Body of pancreas (tissue), 4 donors: Measurements from ENCODE around the gene LIPC.

Experiments used
- POLR2A ChIP-seq, 3 donors: fragments of 450-650 bp; IDR thresholded peaks; one replicate each; pipeline ENCODE4 v1.6.1; 2016; ENCODE audit warnings: antibody characterized with exemption in 3 of 3, mild to moderate bottlenecking in 2 of 3
- TF ChIP-seq, protein P1 (sequence below), 7 experiments: fragments of 450-650 bp in 4 of 7; fragments of 200-600 bp in 3 of 7; sonication (generic) in 3 of 7; IDR thresholded peaks; one replicate each; pipeline ENCODE4 v1.5.1; 2016 to 2019; ENCODE audit warnings: antibody characterized with exemption in 7 of 7

DNA sequence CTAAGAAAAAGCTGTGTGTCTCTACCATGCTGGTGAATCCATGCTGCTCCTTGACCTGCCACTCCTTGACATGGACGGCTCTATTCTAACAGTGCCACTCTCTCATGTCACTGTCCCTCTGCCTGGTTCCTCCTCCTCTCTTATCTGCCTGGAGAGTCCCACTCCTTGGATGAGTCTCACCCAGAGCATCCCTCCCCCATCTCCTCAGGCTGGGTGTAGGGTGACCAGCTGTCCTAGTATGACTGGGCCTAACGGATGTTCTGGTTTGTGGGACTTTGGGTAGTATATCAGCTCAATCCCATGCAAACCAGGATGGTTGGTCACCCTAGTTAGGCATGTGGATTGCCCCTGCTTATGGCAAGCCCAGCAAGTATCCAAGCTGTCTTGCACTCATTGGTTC is 54.3 kb downstream of the LIPC start:
- TF ChIP-seq, protein P1, sequence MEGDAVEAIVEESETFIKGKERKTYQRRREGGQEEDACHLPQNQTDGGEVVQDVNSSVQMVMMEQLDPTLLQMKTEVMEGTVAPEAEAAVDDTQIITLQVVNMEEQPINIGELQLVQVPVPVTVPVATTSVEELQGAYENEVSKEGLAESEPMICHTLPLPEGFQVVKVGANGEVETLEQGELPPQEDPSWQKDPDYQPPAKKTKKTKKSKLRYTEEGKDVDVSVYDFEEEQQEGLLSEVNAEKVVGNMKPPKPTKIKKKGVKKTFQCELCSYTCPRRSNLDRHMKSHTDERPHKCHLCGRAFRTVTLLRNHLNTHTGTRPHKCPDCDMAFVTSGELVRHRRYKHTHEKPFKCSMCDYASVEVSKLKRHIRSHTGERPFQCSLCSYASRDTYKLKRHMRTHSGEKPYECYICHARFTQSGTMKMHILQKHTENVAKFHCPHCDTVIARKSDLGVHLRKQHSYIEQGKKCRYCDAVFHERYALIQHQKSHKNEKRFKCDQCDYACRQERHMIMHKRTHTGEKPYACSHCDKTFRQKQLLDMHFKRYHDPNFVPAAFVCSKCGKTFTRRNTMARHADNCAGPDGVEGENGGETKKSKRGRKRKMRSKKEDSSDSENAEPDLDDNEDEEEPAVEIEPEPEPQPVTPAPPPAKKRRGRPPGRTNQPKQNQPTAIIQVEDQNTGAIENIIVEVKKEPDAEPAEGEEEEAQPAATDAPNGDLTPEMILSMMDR (IDR thresholded peaks at IDR 0.05), result no peak
- TF ChIP-seq POLR2A (IDR thresholded peaks at IDR 0.05), result no peak
